NCI-H82 treated with DMSO at 0.1 percent for 48 hours (cell line): Measurements from ENCODE around the gene TSHZ3.

Experiments used
- DNase-seq: peaks from one replicate; lab custom pipeline; 2025; ENCODE audit not compliant: unreplicated experiment; lab: John Stamatoyannopoulos, UW

The TSHZ3 gene, protein sequence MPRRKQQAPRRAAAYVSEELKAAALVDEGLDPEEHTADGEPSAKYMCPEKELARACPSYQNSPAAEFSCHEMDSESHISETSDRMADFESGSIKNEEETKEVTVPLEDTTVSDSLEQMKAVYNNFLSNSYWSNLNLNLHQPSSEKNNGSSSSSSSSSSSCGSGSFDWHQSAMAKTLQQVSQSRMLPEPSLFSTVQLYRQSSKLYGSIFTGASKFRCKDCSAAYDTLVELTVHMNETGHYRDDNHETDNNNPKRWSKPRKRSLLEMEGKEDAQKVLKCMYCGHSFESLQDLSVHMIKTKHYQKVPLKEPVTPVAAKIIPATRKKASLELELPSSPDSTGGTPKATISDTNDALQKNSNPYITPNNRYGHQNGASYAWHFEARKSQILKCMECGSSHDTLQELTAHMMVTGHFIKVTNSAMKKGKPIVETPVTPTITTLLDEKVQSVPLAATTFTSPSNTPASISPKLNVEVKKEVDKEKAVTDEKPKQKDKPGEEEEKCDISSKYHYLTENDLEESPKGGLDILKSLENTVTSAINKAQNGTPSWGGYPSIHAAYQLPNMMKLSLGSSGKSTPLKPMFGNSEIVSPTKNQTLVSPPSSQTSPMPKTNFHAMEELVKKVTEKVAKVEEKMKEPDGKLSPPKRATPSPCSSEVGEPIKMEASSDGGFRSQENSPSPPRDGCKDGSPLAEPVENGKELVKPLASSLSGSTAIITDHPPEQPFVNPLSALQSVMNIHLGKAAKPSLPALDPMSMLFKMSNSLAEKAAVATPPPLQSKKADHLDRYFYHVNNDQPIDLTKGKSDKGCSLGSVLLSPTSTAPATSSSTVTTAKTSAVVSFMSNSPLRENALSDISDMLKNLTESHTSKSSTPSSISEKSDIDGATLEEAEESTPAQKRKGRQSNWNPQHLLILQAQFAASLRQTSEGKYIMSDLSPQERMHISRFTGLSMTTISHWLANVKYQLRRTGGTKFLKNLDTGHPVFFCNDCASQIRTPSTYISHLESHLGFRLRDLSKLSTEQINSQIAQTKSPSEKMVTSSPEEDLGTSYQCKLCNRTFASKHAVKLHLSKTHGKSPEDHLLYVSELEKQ

DNA sequence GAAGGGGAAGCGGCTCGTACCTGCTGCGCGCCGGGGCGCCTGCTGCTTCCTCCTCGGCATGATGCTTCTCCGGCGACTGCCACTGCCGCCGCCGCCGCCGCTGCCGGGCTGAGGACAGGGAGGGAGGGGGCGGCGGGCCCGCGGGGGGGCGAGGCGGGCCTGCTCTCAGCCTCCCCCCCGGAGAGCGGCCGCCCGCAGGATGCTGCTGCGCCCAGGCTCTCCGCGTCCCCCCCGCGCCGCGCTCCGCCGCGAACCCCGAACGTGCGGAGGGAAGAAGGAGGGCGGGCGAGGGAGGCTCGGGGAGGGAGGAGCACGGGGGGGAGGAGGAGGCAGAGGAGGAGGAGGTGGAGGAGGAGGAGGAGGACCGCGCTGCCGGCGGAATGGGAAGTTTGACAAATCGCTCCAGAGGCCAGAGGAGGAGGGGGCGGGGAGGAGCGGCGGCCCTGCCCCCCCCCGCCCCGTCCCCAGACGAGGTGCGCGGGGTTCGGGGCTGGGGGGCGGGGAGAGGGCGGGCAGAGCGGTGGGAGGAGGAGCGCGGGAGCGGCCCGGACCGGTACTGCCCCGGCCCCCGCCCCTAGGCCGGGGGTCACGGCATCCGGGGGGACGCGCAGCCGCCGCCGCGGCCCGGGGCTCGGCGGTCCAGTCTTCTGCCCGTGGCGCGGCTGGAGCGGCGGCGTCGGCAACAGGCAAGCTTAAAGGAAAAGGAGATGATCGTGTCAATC is at the start of gene TSHZ3:
TSHZ3 (minus strand) TSS at position 277 of the 722 bp plus-strand sequence; CDS start at position 60, 217 bp downstream.
- DNase-seq, result peak; percentile 8

DNA sequence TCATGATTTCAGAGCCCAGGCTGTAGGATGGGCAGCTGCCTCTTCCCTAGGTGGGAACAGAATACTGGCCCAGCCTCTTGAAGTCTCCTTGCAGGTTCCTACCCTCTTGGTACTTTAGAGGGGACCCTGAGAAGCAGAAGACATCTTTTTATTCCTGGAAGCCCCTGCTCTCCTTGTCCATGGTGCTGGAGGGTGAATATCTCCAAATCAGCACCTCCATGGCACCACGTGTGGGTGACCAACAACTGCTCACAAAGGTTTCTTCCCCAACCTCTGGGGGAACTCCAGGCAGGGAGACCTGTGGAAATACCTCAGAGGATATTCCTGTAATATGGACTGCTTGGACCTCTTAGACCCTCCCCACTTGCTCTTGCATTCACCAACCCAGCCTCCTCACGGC is 48.1 kb upstream of the TSHZ3 start:
- no peak for DNase-seq

DNA sequence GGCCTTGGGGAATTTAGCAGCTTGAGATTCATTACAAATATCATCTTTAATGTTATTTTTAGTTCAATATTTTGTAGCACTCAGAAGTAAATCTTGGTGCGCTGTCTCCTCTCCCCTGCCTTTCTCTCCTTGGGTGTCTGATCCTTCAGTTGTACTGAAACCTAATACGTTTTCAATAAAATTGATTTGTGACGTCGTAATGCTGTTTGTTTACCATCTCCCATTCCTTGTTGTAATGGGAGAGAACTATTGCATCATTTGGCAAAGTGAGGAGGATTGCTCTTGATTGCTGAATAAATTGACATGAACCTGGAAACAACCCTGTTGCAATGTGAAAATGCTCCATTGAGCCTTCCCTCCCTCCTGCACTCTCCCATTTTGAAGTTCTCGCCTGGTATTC is 43.2 kb upstream of the TSHZ3 start:
- no peak for DNase-seq

DNA sequence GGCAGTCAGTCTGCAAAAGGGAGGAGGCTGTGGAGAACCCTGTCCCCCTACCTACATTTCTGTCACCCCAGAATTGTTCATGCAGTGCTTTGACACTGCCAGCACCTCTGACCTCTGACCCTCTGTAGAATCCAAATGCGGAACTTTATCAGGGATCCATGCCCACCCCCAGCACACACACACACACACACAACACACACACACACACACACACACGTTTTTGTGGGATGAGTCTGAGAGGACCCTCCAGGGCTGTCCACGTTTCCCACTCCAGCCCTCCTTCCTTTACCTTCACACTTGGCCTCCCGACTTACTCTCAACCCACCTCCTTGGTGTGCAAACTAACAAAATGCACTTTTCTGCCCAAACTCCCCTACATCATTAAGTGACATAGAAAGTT is 42.3 kb upstream of the TSHZ3 start:
- no peak for DNase-seq

DNA sequence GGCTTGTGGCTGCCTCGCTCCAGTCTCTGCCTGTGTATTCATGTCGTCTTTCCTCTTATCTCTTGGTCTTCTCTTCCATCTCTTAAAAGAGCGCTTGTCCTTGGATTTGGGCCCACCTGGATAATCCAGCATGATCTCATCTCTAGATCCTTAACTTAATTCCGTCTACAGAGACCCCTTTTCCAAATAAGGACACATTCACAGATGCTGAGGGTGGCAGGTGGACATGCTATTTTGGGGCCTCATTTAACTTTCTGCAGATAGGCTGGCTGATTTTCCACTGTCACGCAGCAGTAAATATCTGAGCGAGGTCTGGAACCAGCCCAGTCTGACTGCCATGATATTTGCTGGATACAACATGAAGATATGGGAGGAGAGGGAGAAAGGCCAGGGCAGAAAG is 41.5 kb upstream of the TSHZ3 start:
- DNase-seq, result no peak

DNA sequence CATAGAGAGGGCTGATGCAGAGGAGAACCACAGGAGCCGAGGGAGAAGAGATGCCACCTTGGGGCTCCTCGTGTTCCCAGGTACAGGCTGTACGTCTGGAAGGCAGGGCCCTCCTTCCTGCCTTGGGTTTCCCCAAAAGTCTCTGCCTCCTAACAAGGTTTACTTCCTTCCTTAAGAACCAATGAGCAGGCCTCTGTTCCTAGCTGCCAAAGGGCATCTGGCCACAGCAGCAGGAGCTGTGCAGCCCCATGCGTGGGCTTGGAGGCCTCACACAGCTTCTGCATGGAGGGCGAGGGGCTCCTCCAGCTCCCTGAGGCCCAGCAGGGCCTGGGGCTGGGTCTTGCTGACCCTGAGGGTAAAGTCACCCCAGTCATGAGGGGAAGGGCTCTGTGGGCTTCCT is 40.6 kb upstream of the TSHZ3 start:
- no peak for DNase-seq

DNA sequence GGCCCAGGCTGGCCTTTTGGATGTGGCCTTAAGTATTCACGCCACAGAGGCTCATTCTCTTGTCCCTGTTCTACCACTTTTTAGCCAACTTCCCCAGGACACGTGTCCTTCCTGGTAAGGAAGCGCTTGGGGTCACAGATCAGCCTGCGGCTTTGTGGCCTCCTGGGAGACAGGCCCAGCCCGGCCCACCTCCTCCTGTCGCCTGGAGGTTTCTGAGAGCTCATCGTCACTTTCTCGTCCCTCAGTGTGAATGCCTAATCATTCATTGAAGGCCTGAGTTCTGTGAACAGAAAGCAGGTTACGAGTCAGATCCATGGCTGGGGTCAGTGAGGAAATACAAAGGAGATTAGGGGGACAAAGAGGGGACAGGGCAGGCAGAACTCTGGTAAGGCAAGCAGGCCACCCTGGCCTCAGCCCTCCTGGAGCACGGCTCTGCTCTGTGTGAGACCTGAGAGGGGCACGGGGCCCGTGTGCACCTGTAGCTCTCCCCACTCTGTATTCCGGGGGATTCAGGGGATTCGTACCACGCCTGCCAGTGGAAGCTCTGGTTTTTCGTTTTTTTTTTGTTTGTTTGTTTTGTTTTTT is 38.6 kb upstream of the TSHZ3 start:
- DNase-seq, result no peak

DNA sequence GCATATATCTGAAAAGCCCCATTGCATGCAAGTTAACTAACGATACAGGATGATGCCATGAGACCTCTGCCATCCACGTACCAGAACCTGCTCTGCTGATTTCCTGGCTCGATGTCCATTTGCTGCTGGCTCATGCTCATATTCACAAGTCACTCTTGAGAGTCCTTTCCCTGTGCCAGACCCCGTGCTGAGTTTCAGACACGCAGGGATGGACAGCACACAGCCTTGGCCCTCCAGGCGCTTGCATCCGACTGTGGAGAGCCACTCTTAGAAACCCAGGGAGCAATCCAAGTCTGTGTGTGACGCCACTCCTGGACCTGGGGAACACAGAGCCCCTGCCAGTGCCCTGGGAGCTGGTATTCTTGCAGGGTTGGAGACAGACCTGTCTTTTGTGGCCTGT is 37.6 kb upstream of the TSHZ3 start:
- no peak for DNase-seq

DNA sequence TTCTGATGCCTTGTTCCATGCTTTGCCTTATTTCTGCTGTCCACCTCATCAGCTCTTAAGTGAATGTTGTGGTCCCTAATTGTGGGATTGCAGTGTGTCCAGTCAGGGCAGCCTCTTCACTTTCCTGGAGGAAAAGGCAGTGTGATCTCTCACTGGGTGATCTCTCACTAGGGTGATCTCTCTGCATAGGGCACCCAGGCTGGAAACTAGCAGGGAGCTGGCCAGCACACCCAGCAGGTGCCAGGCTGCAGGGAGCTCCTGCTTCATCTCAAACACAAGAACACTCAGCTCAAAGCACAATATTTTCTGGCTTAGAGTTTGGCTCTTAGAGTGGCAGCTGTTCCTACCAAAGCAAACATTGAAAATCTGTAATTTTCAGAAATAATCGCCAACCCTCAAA is 36.5 kb upstream of the TSHZ3 start:
- DNase-seq, result no peak

DNA sequence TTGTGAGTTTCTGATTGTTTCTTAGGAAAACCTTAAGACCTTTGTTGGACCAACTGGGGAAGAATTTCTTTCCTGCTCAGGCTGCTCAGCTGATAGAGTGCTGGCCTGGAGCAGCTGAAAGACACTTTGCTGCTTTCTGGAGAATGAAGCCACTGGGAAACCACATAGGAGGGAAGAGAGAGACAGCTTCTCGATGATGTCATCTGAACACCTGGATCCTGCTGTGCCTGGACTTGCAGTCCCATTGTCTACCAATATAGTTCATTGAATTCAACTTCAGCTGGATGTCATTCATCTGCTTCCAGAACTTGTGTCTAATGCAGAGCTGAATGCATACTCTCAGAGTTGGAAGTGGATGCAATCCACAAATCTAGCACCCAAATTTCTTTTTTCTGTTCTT is 34.3 kb upstream of the TSHZ3 start:
- no peak for DNase-seq

DNA sequence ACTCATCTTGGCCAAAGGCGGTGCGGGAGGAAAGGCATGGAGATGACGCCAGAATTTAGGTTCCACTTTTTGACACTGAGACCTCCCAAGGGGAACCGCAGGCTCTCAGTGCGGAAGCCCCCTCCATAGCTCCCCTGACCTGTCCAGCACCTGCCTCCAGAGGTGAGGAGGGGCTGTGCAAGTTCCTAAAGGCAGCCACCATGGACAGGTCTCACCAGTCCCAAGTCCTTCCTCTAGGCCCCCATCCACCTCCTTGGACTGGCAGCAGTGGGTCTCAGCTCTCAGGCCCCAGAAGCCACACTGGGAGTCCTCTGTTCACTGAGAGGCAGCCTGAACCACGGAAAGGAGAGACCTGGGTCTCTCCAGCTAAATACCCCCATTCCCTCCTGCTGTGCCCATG is 31.6 kb upstream of the TSHZ3 start:
- DNase-seq, result no peak

DNA sequence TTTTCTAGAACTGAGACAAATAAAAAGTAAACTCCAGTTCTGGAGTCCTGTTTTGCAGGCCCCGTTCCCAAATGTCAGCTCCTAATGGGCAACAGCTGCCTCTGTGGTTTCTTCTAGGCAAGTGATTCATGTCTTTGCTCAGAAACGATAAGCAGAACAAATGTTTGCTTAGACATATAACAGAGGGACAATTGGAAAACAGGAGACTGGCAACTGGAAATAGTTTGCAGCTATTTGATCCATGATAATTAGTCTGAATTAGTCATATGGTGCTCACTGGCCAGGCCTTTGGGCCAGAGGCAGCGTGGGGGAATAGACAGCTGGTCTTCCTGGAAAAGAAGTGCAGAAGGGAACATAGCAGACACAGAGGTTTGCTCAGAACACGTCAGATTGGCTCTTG is 29.2 kb upstream of the TSHZ3 start:
- no peak for DNase-seq

DNA sequence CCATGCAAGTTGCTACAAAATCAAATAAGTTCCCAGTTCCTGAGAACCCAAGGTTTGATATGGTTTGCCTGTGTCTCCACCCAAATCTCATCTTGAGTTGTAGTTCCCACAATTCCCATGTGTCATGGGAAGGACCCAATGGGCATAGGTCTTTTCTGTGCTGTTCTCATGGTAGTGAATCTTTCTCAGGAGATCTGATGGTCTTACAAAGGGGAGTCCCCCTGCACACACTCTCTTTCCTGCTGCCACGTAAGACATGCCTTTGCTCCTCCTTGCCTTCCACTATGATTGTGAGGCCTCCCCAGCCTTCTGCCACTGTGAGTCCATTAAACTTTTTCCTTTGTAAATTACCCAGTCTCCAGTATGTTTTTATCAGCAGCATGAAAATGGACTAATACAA is 28.5 kb upstream of the TSHZ3 start:
- DNase-seq, result no peak

DNA sequence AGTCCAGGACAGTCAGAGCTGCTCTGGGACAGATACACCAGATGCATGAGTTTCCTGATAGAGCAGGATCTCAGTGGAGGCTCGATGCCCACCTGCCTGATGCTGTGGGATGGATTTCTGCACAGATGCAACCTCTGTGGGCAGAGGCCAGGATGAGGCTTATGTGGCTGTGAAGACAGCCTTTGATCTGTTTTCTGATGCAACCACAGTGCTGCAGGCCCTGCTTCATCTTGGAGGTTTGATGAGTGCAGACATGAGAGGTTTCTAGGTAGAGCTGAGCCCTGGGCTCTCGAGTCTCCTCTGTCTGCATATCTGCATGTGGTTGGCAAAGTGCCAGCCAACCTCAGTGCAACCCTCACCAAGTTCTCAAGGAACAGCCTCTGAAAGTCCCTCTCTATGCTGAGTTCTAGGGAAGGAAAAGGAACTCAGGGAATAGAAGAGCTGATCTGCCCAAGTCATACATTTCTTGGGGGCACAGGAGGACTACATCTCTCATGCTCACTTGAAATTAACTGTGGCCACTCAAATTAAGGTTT is 23.1 kb upstream of the TSHZ3 start:
- no peak for DNase-seq

DNA sequence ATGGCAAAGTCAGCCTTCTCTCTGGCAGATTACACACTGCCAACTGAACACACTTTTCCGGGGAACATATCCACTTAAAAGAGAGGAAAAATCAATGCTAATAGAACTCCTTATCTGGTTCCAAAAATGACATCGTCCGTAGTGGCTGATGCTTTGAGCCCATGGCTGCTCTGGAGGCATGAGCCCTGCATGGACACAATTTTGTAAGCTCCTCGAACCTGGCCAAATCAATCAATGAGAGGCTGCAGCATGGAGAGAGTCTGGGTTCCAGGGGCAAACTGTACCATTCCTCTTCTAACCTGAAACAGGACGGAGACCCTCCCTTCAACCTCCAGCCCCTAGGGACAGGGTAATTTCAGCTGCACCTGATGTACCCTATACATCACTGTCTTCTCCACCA is 21.0 kb upstream of the TSHZ3 start:
- no peak for DNase-seq

DNA sequence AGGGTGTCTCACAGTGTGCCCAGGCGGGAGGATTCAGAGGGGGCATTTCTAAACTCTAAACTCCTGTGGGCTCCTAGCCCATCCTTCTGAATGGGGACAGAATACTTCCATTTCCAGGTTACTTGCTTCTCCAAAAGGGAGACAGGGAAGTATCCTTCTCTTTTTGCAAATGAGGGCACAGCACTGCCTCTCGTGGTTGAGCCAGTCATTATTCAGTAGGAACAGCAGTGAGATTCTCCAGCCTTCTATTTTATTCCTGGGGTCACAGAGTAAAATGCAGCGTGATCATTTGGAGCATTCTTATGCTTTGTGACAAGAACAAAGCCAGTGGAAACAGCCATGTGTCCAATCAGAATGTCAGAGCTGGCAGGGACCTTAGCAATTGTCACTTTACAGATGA is 15.7 kb upstream of the TSHZ3 start:
- no peak for DNase-seq

DNA sequence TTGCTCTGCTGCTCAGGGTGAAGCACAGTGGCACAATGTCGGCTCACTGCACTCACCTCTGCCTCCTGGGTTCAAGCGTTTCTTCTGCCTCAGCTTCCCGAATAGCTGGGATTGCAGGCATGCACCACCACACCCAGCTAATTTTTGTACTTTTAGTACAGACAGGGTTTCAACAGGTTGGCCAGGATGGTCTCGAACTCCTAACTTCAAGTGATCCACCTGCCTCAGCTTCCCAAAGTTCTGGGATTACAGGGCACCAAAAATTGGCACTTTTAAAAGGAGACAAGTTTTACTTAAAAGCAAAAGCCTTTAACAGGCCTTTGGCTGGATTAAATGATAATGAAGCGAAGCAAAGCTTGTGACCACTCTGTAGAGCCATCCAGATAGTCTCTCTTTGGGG is 12.5 kb upstream of the TSHZ3 start:
- DNase-seq, result no peak

DNA sequence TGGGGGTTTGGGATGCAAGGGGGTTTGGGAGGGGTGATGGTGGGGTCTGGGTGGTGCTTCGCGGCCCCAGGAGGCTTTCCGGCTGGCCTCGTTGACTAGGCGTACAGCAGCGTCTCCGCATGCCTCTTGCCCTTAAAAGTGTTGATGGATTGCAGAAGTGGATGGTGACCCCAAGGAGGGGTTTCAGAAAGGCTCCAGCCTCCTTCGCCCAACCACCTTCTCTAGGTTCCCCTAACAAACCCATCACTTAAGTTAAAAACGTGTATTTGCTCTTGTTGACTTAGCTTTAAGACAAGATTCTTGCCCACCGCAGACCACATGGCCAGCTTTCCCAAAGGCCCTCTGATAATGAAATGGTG is 8.1 kb upstream of the TSHZ3 start:
- DNase-seq, result no peak

DNA sequence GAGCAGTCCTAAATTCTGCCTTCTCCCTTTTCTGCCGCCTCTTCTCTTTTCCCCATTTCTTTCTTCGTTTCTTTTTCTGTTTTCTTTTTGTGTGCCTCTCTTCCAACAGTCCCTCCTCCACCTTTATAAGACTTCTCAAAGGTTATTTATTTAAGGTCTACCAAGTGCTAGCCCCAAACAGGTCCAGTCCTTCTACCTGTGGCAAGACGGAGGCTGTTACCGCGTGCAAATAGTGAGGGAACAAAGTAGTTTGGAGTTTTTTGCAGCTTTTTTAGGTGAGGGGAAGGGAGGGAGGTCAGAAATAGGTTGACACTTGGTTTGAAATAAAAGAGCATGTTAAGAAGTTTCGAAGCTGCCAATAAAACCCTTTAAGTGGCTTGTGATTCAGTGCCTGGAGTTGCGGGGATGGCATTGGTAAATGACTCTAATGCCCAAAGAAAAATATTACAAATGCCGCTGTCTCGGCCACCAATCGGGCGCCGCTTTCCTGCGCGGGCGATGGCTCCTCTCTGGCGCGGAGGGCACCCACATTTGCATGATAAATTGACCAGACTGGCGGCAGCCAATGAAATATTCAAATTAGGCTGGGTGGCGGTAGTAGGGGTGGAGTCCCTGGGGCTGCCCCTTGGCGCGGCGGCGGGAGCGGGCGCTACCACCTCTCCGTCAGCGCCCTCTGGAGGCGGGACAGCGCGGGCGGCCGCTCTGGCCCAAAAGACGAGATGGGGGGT is 7.5 kb upstream of the TSHZ3 start:
- DNase-seq, result no peak

DNA sequence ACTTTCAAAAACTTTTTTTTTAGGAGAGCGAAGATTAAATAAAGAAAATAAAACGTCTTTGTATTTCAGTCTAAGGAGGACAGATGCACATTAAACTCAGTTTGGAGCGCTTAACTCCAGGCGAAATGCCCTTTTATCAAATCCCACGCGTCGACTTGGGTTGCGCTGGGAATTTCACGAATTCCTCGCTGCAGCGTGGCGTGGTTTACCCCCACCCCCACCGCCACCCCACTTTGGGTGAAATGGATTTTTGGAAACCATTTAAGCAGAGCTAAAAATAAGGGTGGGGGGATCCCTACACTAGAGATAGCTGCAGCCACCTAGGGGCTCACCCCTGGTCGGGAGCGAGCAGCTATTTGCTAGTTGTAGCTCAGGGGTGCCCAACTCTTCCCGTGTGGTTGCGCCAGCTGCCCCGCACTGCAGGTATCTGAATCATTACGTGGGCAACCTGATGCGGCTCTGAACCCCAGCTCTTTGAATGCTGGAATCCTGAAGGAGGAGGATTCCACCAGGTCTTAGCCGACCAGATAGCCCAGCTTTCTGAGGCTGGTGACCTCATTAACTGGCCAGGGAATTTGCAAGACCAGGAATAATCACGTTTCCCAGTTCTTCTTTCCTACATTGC is 6.5 kb upstream of the TSHZ3 start:
- no peak for DNase-seq
